ENCODE results near the gene NOC2L. TPM values are rescaled to one million over a fixed set of nuclear protein-coding genes. Genes with fewer than 3 reads are reported as not detected.
A peak's percentile ranks its signal among the peaks of the same experiment; 100 is the strongest.
"Not testable (repeated sequence)": the region's sequence is repeated elsewhere in the genome, so short reads cannot be mapped to it uniquely, and the experiment has no call there.

NOC2L gene
- 54.1 TPM for total RNA-seq

GRCh38 chr1:958823-959730 is at the start of gene NOC2L:
NOC2L (minus strand) TSS chr1:959256; CDS start chr1:959240, 16 bp downstream.
- DNase-seq (ENCODE audit: low spot score): peak; percentile 94

GRCh38 chr1:1006305-1007159 is 47.5 kb upstream of the NOC2L start:
- peak; percentile 87 for DNase-seq (ENCODE audit: low spot score)

- no peak for DNase-seq (ENCODE audit: low spot score)
Measured at GRCh38 chr1:1005774-1006304, 46.8 kb upstream of the NOC2L start.

GRCh38 chr1:1004780-1005697 is 46.0 kb upstream of the NOC2L start:
- peak; percentile 51 for DNase-seq (ENCODE audit: low spot score)

GRCh38 chr1:1004420-1004779 is 45.3 kb upstream of the NOC2L start:
- no peak for DNase-seq (ENCODE audit: low spot score)

- no peak for DNase-seq (ENCODE audit: low spot score)
Measured at GRCh38 chr1:1003618-1004419, 44.8 kb upstream of the NOC2L start.

- no peak for DNase-seq (ENCODE audit: low spot score)
Measured at GRCh38 chr1:1001057-1001783, 42.2 kb upstream of the NOC2L start.

DNA sequence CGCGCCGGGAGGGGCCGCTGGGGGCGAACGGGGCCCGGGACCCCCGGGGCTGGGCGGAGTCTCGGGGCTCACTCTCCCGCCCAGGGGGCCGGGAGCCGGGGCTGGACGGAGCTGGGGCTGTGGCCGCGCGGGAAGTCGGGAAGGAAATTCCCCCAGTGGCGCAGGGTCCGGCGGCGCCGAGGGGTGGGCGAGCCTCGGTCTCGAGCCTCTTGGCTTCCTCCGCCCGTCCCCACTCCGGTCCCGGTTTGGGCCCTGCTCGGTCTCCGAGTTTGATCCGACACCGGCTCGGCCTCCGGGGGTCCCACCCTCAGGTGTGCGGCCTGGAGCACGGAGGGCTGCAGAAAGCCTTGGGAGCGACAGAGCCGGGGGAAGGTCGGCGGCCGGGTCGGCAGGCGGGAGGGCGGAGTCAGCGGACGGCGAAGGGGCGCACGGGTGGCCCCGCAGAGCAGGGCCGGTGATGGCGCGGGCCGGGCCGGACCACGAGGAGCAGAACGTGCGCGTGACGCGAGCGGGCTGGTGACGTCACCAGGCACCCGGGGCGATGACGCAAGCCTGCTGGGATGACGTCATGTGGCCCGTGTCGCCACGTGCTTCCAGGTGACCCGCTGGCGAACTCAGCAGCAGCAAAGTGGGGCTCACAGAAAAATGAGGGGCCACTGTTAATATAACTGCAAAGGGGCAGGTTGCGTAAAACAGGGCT is 41.5 kb upstream of the NOC2L start:
- DNase-seq (ENCODE audit: low spot score): peak; percentile 78

- peak; percentile 90 for DNase-seq (ENCODE audit: low spot score)
Measured at GRCh38 chr1:999725-1000356, 40.8 kb upstream of the NOC2L start, which contains the start of gene HES4. HES4 (minus strand) TSS chr1:1000097; CDS start chr1:999973, 124 bp downstream.

- no peak for DNase-seq (ENCODE audit: low spot score)
Measured at GRCh38 chr1:998995-999724, 40.1 kb upstream of the NOC2L start.

GRCh38 chr1:998745-998994 is 39.6 kb upstream of the NOC2L start:
- DNase-seq (ENCODE audit: low spot score): no peak

DNA sequence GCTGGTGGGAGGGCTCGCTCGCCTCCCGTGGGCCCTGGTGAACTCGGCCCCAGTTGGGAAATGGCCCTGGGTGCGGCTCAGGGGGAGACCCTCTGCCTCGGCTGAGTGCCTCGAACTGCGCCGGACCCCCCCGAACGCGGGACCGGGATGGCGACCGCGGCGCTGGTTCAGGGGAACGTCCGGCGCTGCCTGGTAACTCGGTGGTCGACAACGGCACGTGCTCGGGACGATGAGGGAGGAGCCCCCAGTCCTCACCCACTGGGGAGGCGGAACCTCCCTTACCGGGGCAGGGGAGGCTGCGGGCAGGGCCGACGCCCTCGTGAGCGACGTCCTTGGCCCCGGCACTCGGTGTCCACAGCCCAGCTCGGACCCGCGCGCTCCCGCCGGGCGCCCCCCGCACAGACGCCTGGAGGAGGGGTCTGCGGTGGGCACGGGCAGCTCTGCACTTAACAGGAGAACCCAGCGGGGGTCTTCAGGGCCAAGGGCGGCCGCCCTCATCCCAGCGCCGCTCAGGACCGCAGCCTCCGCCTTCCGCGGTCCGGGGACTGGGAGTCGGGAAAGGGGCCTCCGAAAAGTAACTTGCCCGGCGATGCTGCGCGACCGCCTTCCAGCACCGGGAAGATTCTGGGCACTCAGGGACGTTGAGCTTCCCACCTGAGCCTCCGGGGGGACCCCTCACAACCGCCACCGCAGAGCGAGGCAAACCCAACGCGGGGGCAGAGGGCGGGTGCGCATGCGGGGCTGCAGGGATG is 39.1 kb upstream of the NOC2L start:
- DNase-seq (ENCODE audit: low spot score): no peak

DNA sequence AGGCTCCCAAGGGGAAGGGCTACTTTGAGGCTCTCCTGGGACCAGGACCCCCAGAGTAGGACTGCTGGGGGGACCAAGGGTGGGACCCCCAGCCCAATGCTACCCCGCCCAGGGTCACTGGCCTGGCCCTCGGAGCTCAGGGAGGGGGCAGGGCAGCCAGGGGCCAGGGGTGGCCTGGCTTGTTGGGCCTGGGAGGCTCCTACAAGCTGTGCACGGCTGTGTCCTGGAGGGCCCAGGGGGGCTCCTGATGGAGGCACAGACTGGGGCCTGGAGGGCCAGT is 38.6 kb upstream of the NOC2L start:
- no peak for DNase-seq (ENCODE audit: low spot score)

DNA sequence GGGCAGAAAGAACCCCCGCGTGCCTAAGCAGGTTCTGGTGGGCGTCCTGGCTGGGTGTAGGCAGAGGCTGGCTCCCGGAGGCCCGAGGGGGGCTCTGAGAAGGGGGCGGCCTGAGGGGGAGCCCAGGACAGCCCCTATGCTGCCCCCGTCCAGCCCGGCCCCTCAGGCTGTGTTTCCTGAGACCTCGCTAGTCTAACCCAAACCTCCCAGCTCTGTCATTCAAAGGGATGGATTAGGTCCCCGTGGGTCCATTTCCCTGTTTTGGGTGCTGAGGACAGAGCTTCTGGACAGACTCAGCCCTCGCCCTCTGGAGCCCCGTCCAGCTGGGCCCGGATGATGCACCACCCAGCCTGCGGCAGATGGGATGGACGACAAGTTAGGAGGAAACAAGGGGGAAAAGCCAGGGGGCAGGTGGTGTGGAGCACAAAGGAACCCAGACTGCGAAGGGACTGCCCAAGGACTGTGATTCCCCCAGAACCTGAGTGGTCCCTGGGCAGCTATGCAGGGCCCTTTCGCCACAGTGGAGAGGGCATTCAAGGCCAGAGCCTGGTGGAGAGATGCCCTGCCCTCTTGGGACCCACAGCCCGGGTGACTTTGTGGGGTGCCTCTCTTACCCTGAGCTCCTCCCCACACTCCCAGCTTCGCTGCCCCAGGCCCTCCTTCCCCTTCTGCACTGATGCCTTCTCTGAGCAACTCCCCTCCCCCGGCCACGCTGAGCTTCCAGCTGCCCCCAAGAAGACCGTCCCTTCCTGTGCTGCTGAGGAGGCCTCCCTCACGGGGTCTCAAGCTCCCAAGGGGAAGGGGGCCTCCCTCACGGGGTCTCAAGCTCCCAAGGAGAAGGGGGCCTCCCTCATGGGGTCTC is 38.0 kb upstream of the NOC2L start:
- no peak for DNase-seq (ENCODE audit: low spot score)

DNA sequence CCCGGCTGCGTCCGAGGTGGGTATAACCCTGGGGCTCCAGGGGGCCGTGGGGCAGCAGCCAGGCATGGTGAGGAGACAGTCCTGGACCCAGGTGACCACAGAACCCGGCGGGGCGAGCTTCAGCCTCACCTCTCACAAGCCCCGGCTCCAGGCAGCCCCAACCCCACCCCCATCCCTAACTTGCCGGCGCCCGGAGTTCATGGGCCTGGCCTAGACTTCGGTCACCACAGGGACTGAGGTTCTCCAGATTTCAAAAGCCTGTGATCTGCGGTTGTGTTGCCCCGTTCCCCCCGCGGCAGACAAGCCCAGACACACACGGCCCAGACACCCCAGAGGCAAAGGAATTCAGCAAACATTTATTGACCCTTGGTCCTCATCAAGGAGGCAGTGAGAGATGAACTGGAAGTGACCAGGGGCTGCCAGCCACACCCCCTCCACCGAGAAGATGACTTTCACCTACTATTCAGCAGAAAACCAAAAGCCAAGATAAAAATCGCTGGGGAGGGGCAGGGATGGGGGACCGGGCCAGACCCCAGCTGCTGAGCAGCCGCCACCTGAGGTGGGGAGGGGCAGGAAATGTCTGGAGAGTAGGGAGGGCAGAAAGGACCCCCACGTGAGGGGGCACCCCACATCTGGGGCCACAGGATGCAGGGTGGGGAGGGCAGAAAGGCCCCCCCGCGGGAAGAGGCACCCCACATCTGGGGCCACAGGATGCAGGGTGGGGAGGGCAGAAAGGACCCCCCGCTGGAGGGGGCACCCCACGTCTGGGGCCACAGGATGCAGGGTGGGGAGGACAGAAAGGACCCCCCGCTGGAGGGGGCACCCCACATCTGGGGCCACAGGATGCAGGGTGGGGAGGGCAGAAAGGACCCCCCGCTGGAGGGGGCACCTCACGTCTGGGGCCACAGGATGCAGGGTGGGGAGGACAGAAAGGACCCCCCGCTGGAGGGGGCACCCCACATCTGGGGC is 36.9 kb upstream of the NOC2L start:
- DNase-seq (ENCODE audit: low spot score): no peak

GRCh38 chr1:994546-994945 is 35.5 kb upstream of the NOC2L start:
- DNase-seq (ENCODE audit: low spot score): not testable (repeated sequence)

Measured in mucosa of gallbladder (tissue), 1 donor.